SK-N-SH (cell line): ENCODE results near the gene ICOSLG.
"Not testable (repeated sequence)": the region's sequence is repeated elsewhere in the genome, so short reads cannot be mapped to it uniquely, and the experiment has no call there.

Experiments used
- FOXJ3 ChIP-seq: sonication (generic); formaldehyde crosslinking; IDR thresholded peaks from 2 replicates; pipeline ENCODE4 v1.5.1; 2020; ENCODE audit warnings: mild to moderate bottlenecking, missing genetic modification reagents
- POLR2AphosphoS5 ChIP-seq: IDR thresholded peaks from 2 replicates; pipeline ENCODE4 v1.6.1; 2012; ENCODE audit warnings: low read depth, low read length
- SMC3 ChIP-seq: IDR thresholded peaks from 2 replicates; pipeline ENCODE4 v1.6.1; 2012; ENCODE audit warnings: low read depth, low read length, improper control_type of control experiment
- TF ChIP-seq, protein P1 (sequence below): fragments of 200-600 bp; sonication (generic); IDR thresholded peaks from 2 replicates; pipeline ENCODE4 v1.6.1; 2017; ENCODE audit warnings: antibody characterized with exemption, mild to moderate bottlenecking, moderate library complexity
- TF ChIP-seq, protein P2 (sequence below): IDR thresholded peaks from 2 replicates; pipeline ENCODE4 v1.4.0; 2012; ENCODE audit warnings: low read depth

DNA sequence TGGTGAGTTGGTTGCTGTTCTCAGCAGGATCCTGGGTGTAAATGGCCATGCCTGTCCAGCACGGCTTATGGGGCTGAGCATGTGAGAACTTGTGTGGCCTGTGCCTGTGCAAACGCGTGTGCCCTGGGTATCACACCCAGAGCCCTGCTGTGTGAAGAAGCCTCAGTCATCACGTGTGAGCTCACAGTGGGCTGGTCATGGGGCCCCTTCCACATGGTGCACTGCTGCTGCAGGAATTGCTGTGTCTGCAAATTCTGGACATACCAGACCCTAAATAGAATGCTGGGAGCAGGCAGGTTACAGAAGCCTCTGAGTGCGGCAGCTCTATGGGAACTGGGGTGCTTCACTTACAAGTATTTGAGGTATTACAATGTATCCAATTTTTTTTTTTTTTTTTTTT lies 17.4 kb downstream of the ICOSLG start:
- TF ChIP-seq POLR2AphosphoS5; FOXJ3 (CRISPR knock-in tag); SMC3: not testable (repeated sequence)
- TF ChIP-seq, protein P1, sequence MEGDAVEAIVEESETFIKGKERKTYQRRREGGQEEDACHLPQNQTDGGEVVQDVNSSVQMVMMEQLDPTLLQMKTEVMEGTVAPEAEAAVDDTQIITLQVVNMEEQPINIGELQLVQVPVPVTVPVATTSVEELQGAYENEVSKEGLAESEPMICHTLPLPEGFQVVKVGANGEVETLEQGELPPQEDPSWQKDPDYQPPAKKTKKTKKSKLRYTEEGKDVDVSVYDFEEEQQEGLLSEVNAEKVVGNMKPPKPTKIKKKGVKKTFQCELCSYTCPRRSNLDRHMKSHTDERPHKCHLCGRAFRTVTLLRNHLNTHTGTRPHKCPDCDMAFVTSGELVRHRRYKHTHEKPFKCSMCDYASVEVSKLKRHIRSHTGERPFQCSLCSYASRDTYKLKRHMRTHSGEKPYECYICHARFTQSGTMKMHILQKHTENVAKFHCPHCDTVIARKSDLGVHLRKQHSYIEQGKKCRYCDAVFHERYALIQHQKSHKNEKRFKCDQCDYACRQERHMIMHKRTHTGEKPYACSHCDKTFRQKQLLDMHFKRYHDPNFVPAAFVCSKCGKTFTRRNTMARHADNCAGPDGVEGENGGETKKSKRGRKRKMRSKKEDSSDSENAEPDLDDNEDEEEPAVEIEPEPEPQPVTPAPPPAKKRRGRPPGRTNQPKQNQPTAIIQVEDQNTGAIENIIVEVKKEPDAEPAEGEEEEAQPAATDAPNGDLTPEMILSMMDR, result not testable (repeated sequence)
- TF ChIP-seq, protein P2, sequence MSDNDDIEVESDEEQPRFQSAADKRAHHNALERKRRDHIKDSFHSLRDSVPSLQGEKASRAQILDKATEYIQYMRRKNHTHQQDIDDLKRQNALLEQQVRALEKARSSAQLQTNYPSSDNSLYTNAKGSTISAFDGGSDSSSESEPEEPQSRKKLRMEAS, result not testable (repeated sequence)
